NT2/D1 (cell line): ENCODE measurements around the gene DAPK3.

Experiments
- DNase-seq: peaks from one replicate; pipeline ENCODE4 v3.0.0-alpha.2; 2011; ENCODE audit warnings: low read depth, low spot score
- H3K27me3 ChIP-seq: 2 replicates; pipeline ENCODE4 v1.6.0; 2011; ENCODE audit warnings: mild to moderate bottlenecking; ENCODE audit not compliant: insufficient read length, insufficient read depth
- H3K36me3 ChIP-seq: 2 replicates; pipeline ENCODE4 v1.6.1; 2011; ENCODE audit warnings: mild to moderate bottlenecking, low read length, mixed read lengths; ENCODE audit not compliant: insufficient read depth, insufficient read length
- H3K4me1 ChIP-seq: 2 replicates; pipeline ENCODE4 v1.5.1; 2011; ENCODE audit not compliant: insufficient read depth, insufficient read length
- H3K4me3 ChIP-seq: 2 replicates; pipeline ENCODE4 v1.5.1; 2011; ENCODE audit warnings: low read depth; ENCODE audit not compliant: insufficient read length
- H3K9ac ChIP-seq: 2 replicates; pipeline ENCODE4 v1.6.0; 2011; ENCODE audit warnings: low read depth; ENCODE audit not compliant: insufficient read length
- H3K9me3 ChIP-seq: 2 replicates; pipeline ENCODE4 v1.5.1; 2011; ENCODE audit warnings: mild to moderate bottlenecking, low read length; ENCODE audit not compliant: insufficient read depth
- SUZ12 ChIP-seq: IDR thresholded peaks from 2 replicates; pipeline ENCODE4 v1.6.1; 2011; ENCODE audit not compliant: insufficient read length, insufficient read depth; ENCODE audit errors: extremely low read depth
- YY1 ChIP-seq: IDR thresholded peaks from 2 replicates; pipeline ENCODE4 v1.6.1; 2011; ENCODE audit not compliant: insufficient read length, insufficient read depth
- ZNF274 ChIP-seq: IDR thresholded peaks from 2 replicates; pipeline ENCODE4 v1.6.1; 2011; ENCODE audit warnings: mild to moderate bottlenecking, low read depth, low read length

Gene DAPK3

GRCh38 chr19:3983936-3984583 is 13.2 kb upstream of the DAPK3 start:
- peak overlapping the region; percentile 99 for H3K4me3 ChIP-seq
- peaks cover 60% of the 10 kb centered on the region for H3K36me3 ChIP-seq
- no peak for TF ChIP-seq YY1
- no peak for TF ChIP-seq ZNF274
- no peak for TF ChIP-seq SUZ12
- peaks cover 31% of the 10 kb centered on the region for H3K4me1 ChIP-seq
- no peaks in the 10 kb centered on the region for H3K9me3 ChIP-seq
- no peak for DNase-seq
- no peaks in the 10 kb centered on the region for H3K27me3 ChIP-seq
- peak overlapping the region; percentile 100 for H3K9ac ChIP-seq

- Histone ChIP-seq H3K4me3 (peak overlapping the region; percentile 99), H3K27me3 (no peaks in the 10 kb centered on the region), H3K4me1 (peaks cover 31% of the 10 kb centered on the region), H3K36me3 (peaks cover 65% of the 10 kb centered on the region), H3K9ac (peak overlapping the region; percentile 100), H3K9me3 (no peaks in the 10 kb centered on the region)
- TF ChIP-seq ZNF274, result no peak
- no peak for TF ChIP-seq YY1
- TF ChIP-seq SUZ12, result no peak
- no peak for DNase-seq
These were observed 12.6 kb upstream of the DAPK3 start for GRCh38 chr19:3983542-3983914.

DNA sequence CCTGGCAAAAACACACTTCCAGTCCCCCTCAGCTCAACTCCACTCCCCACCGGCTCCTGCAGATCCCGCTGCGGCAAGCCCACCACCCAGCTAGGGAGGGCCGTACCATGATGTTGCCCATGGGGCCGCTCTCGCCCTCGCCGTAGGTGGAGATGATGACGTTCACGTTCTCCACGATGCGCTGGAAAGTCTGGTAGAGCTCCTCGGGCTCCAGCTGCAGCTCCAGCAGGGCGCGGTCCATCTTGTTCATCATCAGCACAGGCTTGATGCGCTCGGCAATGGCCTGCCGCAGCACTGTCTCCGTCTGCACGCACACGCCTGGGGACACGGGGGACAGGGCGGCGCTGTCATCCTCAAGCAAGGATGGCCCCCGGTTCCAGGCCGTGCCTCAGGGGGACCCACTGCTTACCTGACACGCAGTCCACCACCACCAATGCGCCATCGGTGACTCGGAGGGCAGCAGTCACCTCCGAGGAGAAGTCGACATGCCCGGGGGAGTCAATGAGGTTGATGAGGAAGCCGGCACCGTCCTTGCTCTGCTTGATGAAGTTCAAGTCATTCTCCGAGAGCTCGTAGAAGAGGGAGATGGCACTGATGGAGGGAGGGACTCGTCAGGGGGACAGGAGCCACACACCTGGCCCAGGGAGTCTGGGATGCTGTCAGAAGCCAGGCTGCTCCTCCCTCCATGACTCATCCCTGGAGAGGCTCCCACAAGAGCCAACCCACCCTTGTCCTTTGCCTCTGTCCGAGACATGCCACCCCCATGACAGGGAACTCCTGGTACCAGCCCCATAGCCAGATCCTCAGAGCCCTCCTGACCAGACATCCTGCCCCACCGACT is 12.0 kb upstream of the DAPK3 start:
- Histone ChIP-seq H3K4me1 (peaks cover 35% of the 10 kb centered on the region), H3K27me3 (no peaks in the 10 kb centered on the region), H3K9ac (peak overlapping the region; percentile 100), H3K36me3 (peaks cover 70% of the 10 kb centered on the region), H3K4me3 (peak overlapping the region; percentile 99), H3K9me3 (no peaks in the 10 kb centered on the region)
- no peak for DNase-seq
- no peak for TF ChIP-seq SUZ12
- no peak for TF ChIP-seq ZNF274
- no peak for TF ChIP-seq YY1

DNA sequence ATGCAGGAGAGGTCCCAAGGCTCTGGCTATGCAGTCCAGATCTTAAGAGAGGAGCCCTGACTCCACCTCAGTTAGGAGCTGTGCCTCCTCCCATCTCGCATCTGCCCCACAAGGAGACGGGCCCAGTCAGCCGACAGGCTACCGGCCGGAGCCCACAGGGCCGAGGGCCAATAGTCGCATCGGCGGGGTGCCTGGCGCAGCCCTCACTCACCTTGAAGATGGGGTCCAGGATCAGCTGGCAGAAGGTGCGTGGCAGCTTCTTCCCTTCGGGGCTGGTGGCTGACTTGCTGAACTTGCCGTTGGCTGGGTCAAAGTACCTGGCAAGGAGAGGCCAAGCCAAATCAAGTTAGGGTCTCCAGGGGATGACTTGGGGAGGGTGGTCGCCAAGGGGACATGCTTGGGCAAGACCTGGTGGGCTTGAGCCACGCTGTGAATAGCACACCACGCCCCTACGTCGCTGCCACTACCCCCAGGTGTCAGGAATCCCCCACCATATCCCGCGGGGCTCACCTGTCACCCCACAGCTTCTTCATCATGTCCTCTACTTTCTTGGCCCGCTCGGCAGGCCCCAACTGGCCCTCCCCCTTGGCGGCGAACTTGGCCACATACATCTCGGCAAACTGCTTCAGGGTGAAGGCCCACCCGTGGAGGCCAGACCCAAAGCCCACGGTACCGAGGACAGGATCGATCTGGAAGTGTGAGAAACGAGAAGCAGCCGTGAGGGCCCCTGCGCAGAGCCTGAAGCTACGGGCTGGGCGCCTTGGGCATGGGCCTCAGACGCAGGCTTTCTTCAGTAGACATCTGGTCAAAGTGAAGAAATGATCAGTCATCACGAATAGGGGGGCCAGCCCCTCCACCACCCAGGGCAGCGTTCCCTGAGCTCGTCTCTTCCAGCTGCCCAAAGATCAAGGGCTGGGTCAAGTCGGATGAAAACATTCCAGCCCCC is 11.1 kb upstream of the DAPK3 start:
- no peak for DNase-seq
- Histone ChIP-seq H3K36me3 (peaks cover 80% of the 10 kb centered on the region), H3K9ac (peak overlapping the region; percentile 100), H3K27me3 (no peaks in the 10 kb centered on the region), H3K9me3 (no peaks in the 10 kb centered on the region), H3K4me1 (peaks cover 44% of the 10 kb centered on the region), H3K4me3 (peak overlapping the region; percentile 9)
- TF ChIP-seq YY1, result no peak
- TF ChIP-seq ZNF274, result no peak
- TF ChIP-seq SUZ12, result no peak

DNA sequence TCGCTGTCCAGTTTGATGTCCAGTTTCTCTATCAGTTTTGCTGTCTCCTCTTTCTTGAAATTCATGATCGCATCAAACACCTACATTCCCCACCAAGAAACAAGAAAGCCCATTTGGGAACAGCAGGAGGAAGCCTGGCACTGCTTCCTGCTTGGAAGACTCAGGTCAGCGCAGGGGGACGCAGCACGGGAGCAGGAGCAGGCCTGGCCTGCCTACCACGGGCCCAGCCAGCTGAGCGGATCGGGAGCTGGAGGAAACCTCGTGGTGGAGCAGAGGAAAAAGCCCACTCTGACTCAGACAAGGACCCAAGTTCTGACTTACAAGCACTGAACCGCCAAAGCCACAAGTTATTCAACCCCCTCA is 10.5 kb upstream of the DAPK3 start:
- DNase-seq, result no peak
- Histone ChIP-seq H3K4me1 (peaks cover 47% of the 10 kb centered on the region), H3K36me3 (peaks cover 86% of the 10 kb centered on the region), H3K9me3 (no peaks in the 10 kb centered on the region), H3K4me3 (no peak overlapping the region), H3K27me3 (no peaks in the 10 kb centered on the region), H3K9ac (no peak overlapping the region)
- TF ChIP-seq SUZ12 (no peak), ZNF274 (no peak), YY1 (no peak)

DNA sequence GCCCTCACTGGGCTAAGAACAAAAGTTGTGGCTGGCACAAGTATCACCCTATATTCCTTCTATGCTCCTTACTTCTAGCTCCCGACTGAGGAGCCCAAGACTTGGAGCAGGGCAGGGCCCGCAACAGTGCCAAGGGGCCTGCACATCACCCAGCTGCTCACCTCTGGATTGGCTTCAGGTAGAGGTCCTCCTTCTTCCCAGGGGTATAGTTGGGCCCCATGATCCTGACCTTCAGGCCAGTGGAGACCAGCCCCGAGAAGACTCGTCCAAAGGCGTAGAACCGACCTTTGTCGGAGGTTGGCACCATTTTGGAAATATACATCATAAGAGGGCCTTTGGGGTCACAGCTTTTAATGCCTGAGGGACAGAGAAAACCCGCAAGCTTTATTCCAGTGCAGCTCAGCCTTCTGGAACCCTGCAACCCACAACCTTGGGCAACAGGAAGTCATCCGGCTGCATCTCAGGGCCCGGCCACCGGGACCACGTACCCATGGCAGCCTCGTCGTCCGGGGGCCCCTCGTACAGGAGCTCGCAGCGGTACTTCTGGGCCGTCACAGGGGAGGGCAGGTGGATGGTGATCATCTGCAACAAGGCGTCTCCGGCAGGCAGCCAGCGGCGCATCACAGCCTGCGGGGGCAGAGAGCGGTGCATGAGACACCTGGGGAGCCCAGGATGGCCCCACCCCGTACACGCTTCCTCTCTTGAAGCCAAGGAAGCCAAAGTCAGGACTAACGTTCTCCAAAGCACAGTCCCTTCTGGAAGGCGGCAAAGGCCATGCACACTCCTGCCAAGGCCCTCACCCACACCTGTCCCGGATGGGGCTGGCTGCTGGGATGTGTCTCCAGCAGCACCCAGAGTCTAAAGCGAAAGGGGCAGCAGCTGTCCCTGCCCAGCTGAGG is 9.7 kb upstream of the DAPK3 start:
- Histone ChIP-seq H3K36me3 (peaks cover 94% of the 10 kb centered on the region), H3K27me3 (no peaks in the 10 kb centered on the region), H3K9ac (no peak overlapping the region), H3K4me3 (no peak overlapping the region), H3K9me3 (no peaks in the 10 kb centered on the region), H3K4me1 (peaks cover 47% of the 10 kb centered on the region)
- TF ChIP-seq YY1 (no peak), ZNF274 (no peak), SUZ12 (no peak)
- no peak for DNase-seq
